Activated CD8-positive, alpha-beta T cell treated with anti-CD3 and anti-CD28 coated beads for 36 hours (primary cell): Measurements from ENCODE around the gene DCTN2. TPM values are rescaled to one million over a fixed set of nuclear protein-coding genes. Genes with fewer than 3 reads are reported as not detected.
"Not testable (repeated sequence)": the region's sequence is repeated elsewhere in the genome, so short reads cannot be mapped to it uniquely, and the experiment has no call there.

ENCODE experiments used
- ATAC-seq: fragments of 200-7000 bp; cut with Tn5 transposase; one replicate; pipeline ENCODE4 v1.10.0; 2021; ENCODE audit warnings: mild to moderate bottlenecking, moderate library complexity
- CTCF ChIA-PET: fragments of 350-600 bp; sonication (Branson Sonifier 250); formaldehyde crosslinking; loops from one replicate; lab custom pipeline; 2021; ENCODE audit warnings: antibody characterized with exemption; lab: Charles Lee
- POLR2A ChIA-PET: fragments of 350-600 bp; sonication (Branson Sonifier 250); formaldehyde crosslinking; loops from one replicate; lab custom pipeline; 2021; ENCODE audit warnings: antibody characterized with exemption; lab: Charles Lee
- DNase-seq: peaks from one replicate; pipeline ENCODE4 v3.0.0-alpha.2; 2020
- H3K27ac Mint-ChIP-seq: one replicate; pipeline ENCODE4 v1.8.0; 2021; ENCODE audit warnings: mild to moderate bottlenecking, mixed read lengths
- H3K27me3 Mint-ChIP-seq: one replicate; pipeline ENCODE4 v1.8.0; 2021; ENCODE audit warnings: mixed read lengths
- H3K36me3 Mint-ChIP-seq: one replicate; pipeline ENCODE4 v1.8.0; 2021; ENCODE audit warnings: low read depth, mixed read lengths
- H3K4me1 Mint-ChIP-seq: one replicate; pipeline ENCODE4 v1.8.0; 2021; ENCODE audit warnings: low read depth, mixed read lengths
- H3K4me3 Mint-ChIP-seq: one replicate; pipeline ENCODE4 v1.8.0; 2021; ENCODE audit warnings: mild to moderate bottlenecking, moderate library complexity, mixed read lengths
- H3K9me3 Mint-ChIP-seq: one replicate; pipeline ENCODE4 v1.8.0; 2021; ENCODE audit warnings: mixed read lengths
- CTCF ChIP-seq: fragments of 200-600 bp; IDR thresholded peaks from one replicate; pipeline ENCODE4 v1.8.0; 2022; ENCODE audit warnings: antibody characterized with exemption, mild to moderate bottlenecking
- intact Hi-C: fragments of 100-400 bp; cut with micrococcal nuclease; formaldehyde crosslinking; loops from one replicate; pipeline ENCODE4 v1.10.0; 2022
- total RNA-seq, 2 experiments: library from RNA; stranded (reverse); gene quantifications; one replicate each; pipeline ENCODE4 v1.2.3, GENCODE V29; 2021

DCTN2 gene
- total RNA-seq, 2 experiments from 2014 or later: 66.2 to 68.6 TPM

GRCh38 chr12:57518920-57519795 is 27.8 kb downstream of the DCTN2 start:
- H3K27me3 Mint-ChIP-seq: no peaks in the 10 kb centered on the region
- intact Hi-C loops: no loop called here
- H3K27ac Mint-ChIP-seq: peak overlapping the region; percentile 99
- no peaks in the 10 kb centered on the region for H3K9me3 Mint-ChIP-seq
- H3K4me3 Mint-ChIP-seq: peak overlapping the region; percentile 95
- peaks cover 56% of the 10 kb centered on the region for H3K4me1 Mint-ChIP-seq
- peaks cover 57% of the 10 kb centered on the region for H3K36me3 Mint-ChIP-seq
- no peak for ATAC-seq
- ChIA-PET CTCF (interaction anchor here (1.2 to 2.6 kb wide), 3 partner anchors 42 to 64 kb away, joined by 3 to 7 read pairs (median 7); partner anchors contain the start of gene INHBE), POLR2A (interaction anchor here (0.6 to 5.7 kb wide), 9 partner anchors 9 to 56 kb away, joined by 3 to 50 read pairs (median 9); partner anchors contain the start of genes DCTN2 and MARS1)
- DNase-seq: no peak
- TF ChIP-seq CTCF: no peak

GRCh38 chr12:57518176-57518919 is 28.6 kb downstream of the DCTN2 start:
- Mint-ChIP-seq H3K4me3 (peak overlapping the region; percentile 95), H3K27me3 (no peaks in the 10 kb centered on the region), H3K27ac (peak overlapping the region; percentile 99), H3K36me3 (peaks cover 60% of the 10 kb centered on the region), H3K4me1 (peaks cover 48% of the 10 kb centered on the region), H3K9me3 (no peaks in the 10 kb centered on the region)
- ATAC-seq (no peak), DNase-seq (no peak)
- ChIA-PET CTCF (interaction anchor here (1.2 kb wide), 1 partner anchor 63 kb away, joined by 3 read pairs; the partner anchor contains the start of gene INHBE), POLR2A (interaction anchor here (1.1 to 5.7 kb wide), 5 partner anchors 8 to 47 kb away, joined by 3 to 50 read pairs (median 15); partner anchors contain the start of gene MARS1)
- intact Hi-C loops: no loop called here
- TF ChIP-seq CTCF: no peak

GRCh38 chr12:57517718-57518117 is 29.3 kb downstream of the DCTN2 start:
- H3K27ac Mint-ChIP-seq: peak overlapping the region; percentile 99
- H3K9me3 Mint-ChIP-seq, DNase-seq, intact Hi-C loops, H3K27me3 Mint-ChIP-seq, ATAC-seq: not testable (repeated sequence)
- H3K36me3 Mint-ChIP-seq: peaks cover 66% of the 10 kb centered on the region
- peak overlapping the region; percentile 95 for H3K4me3 Mint-ChIP-seq
- CTCF ChIA-PET: interaction anchor here (1.2 kb wide), 1 partner anchor 62 kb away, joined by 3 read pairs; the partner anchor contains the start of gene INHBE
- POLR2A ChIA-PET: interaction anchor here (1.0 to 5.7 kb wide), 4 partner anchors 18 to 93 kb away, joined by 3 to 50 read pairs (median 18); partner anchors contain the start of gene MARS1
- peaks cover 44% of the 10 kb centered on the region for H3K4me1 Mint-ChIP-seq

GRCh38 chr12:57517187-57517586 is 29.8 kb downstream of the DCTN2 start:
- Mint-ChIP-seq H3K27me3 (no peaks in the 10 kb centered on the region), H3K4me1 (peaks cover 44% of the 10 kb centered on the region), H3K4me3 (no peak overlapping the region), H3K27ac (peak overlapping the region; percentile 99), H3K9me3 (no peaks in the 10 kb centered on the region), H3K36me3 (peaks cover 72% of the 10 kb centered on the region)
- intact Hi-C loops: no loop called here
- no peak for TF ChIP-seq CTCF
- DNase-seq: no peak
- CTCF ChIA-PET: no interaction called here
- POLR2A ChIA-PET: interaction anchor here (1.0 to 5.7 kb wide), 5 partner anchors 10 to 93 kb away, joined by 3 to 50 read pairs (median 3); partner anchors contain the start of gene MARS1
- no peak for ATAC-seq

GRCh38 chr12:57516617-57517153 is 30.3 kb downstream of the DCTN2 start:
- Mint-ChIP-seq H3K9me3 (no peaks in the 10 kb centered on the region), H3K27ac (peak overlapping the region; percentile 99), H3K36me3 (peaks cover 75% of the 10 kb centered on the region), H3K4me1 (peaks cover 40% of the 10 kb centered on the region), H3K4me3 (no peak overlapping the region), H3K27me3 (no peaks in the 10 kb centered on the region)
- ATAC-seq (no peak), DNase-seq (no peak)
- no peak for TF ChIP-seq CTCF
- CTCF ChIA-PET: interaction anchor here (1.3 to 1.6 kb wide), 2 partner anchors 30 to 58 kb away, joined by 3 to 5 read pairs; partner anchors contain the start of gene DCTN2
- POLR2A ChIA-PET: interaction anchor here (1.0 to 5.7 kb wide), 5 partner anchors 11 to 94 kb away, joined by 3 to 50 read pairs (median 3); partner anchors contain the start of gene MARS1
- intact Hi-C loops: no loop called here
